Breast epithelium (tissue), 4 donors: ENCODE data around the gene MAP2K3. TPM values are rescaled to one million over a fixed set of nuclear protein-coding genes. Genes with fewer than 3 reads are reported as not detected.
A peak's percentile ranks its signal among the peaks of the same experiment; 100 is the strongest.

ENCODE experiments used
- DNase-seq, 2 donors: peaks; one replicate each; pipeline ENCODE4 v3.0.0-alpha.2; 2019; ENCODE audit warnings: low spot score in 2 of 2
- H3K27ac ChIP-seq, 2 donors: fragments of 200-600 bp; sonication (generic) in 1 of 2; one replicate each; pipeline ENCODE4 v1.5.1; 2016 to 2019; ENCODE audit warnings: mild to moderate bottlenecking in 1 of 2
- H3K27me3 ChIP-seq, 2 donors: fragments of 200-600 bp; sonication (generic) in 1 of 2; one replicate each; pipeline versions ENCODE4 v1.5.1 to v1.6.0; 2017 to 2019; ENCODE audit warnings: control low read depth in 1 of 2, mild to moderate bottlenecking in 1 of 2
- H3K36me3 ChIP-seq: fragments of 200-600 bp; one replicate; pipeline ENCODE4 v1.5.1; 2019
- H3K4me1 ChIP-seq, 2 donors: fragments of 200-600 bp; sonication (generic); one replicate each; pipeline ENCODE4 v1.5.1; 2016 to 2019; ENCODE audit warnings: control low read depth in 1 of 2
- H3K4me3 ChIP-seq, 3 donors: fragments of 200-600 bp; sonication (generic); 1 replicate in 2 of 3; 2 replicates in 1 of 3; pipeline ENCODE4 v1.5.1; 2016 to 2019; ENCODE audit warnings: mild to moderate bottlenecking in 3 of 3, moderate library complexity in 2 of 3
- H3K9me3 ChIP-seq, 2 donors: fragments of 200-600 bp; sonication (generic) in 1 of 2; one replicate each; pipeline ENCODE4 v1.5.1; 2016 to 2019; ENCODE audit warnings: control low read depth in 1 of 2
- CTCF ChIP-seq, 3 donors: fragments of 450-650 bp; IDR thresholded peaks; one replicate each; pipeline ENCODE4 v1.5.1; 2016 to 2017; ENCODE audit warnings: antibody characterized with exemption in 3 of 3, mild to moderate bottlenecking in 3 of 3, moderate library complexity in 3 of 3
- POLR2A ChIP-seq: fragments of 450-650 bp; IDR thresholded peaks from one replicate; pipeline ENCODE4 v1.6.1; 2016; ENCODE audit warnings: antibody characterized with exemption, mild to moderate bottlenecking, moderate library complexity
- POLR2AphosphoS5 ChIP-seq, 3 donors: sonication (generic); formaldehyde crosslinking; IDR thresholded peaks; one replicate each; pipeline ENCODE4 v1.6.1; 2017; ENCODE audit warnings: antibody characterized with exemption in 3 of 3
- intact Hi-C: fragments of 100-400 bp; cut with DNase I; formaldehyde crosslinking; loops from one replicate; pipeline ENCODE4 v1.15.1; 2023; ENCODE audit warnings: low total_unique reads
- total RNA-seq, 3 donors: library from RNA; depleted of rRNA; stranded (reverse); fragments of >200 nt; gene quantifications; one replicate each; pipeline ENCODE4 v1.1.0, GENCODE V29; 2016

The MAP2K3 gene
- total RNA-seq, 3 donors from 2014 or later, result 16.0 to 26.9 (median 22.0) TPM

DNA sequence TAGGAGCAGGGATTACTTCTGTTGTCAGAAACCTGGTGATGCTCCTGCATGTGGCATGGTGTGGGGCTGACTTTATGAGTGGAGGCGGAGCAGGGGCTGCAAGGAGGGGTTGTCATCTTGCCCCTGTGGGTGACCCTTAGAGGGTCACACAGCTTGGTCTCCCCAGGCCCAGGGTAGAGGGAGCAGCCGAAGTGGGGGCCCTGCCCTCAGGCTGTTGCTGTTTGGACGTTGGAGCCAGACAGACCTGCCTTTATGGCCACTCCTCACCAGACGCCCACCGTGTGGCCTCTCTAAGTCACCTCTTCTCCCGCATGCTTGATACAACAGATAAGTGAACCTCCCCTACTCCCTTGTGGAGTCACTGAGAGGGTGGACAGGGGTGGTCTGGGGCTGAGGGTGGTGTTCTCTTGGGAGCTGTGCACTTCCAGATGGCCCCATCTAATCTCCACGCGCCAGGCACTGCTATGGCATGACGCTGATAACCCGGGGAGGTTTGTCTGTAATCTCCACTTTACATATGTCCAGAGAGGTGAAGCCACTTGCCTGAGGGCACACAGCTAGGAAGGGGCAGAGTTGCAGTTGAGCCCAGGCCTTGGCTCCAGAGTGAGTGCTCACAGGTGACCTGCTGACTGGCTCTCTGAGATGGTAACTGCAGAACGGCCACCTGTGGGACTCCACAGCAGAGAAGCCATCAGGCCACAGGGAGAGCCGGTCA, 10.0 kb downstream of the MAP2K3 start:
- Histone ChIP-seq H3K4me1 (peaks cover 0 to 6% of the 10 kb centered on the region in 2 donors), H3K27ac (peak overlapping the region; percentile 20 to 32), H3K4me3 (no peak overlapping the region), H3K36me3 (no peaks in the 10 kb centered on the region), H3K27me3 (no peaks in the 10 kb centered on the region), H3K9me3 (no peaks in the 10 kb centered on the region)
- no peak for DNase-seq
- no peak for TF ChIP-seq CTCF (IDR thresholded peaks at IDR 0.05)
- intact Hi-C loops, result no loop called here

DNA sequence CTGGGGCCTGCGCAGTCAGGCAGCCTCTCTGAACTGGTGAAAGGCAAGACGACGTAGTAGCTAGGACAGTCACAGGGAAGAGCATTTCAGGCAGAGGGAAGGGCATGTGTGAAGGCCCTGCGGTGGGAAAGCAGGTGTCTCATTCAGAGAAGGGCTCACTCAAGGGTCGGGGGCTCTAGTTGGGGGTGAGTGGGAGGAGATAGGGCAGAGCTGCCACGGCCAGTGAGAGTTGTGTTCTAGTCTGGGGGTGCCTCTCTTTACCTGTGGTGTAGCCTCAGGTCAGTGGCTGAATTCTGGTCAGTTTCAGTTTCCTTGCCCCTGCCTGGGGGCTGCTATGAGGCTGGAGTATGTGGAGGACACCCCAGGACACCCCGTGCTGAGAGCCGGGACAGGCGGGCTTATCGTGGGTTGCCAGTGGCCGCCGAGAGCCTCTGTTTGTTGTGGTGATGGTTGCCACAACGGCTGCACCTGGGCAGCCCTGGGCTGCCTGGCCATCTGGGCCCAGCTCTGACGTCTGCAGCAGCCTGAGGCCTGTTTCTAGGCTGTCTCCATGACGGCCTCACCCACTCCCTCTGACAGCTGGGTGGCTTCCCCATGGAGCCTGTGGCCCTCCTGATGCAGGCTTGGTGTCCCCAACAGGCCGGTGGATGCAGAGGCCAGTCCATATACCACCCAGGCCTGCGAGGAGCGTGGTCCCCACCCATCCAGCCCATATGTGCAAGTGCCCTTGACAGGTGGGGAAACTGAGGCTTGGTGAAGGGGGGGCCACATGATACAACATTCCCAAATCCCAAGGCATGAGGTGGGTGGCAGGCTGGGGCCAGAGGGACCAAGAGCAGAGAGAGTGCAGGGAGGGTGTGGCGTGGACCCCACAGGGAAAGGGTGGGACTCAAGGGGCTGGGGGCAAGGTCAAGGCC, 10.8 kb downstream of the MAP2K3 start:
- no peaks in the 10 kb centered on the region for H3K36me3 ChIP-seq
- DNase-seq, result peak; percentile 54 to 72
- intact Hi-C loops, result no loop called here
- H3K9me3 ChIP-seq, result no peaks in the 10 kb centered on the region
- peaks cover 0 to 4% of the 10 kb centered on the region in 2 donors for H3K4me1 ChIP-seq
- no peaks in the 10 kb centered on the region for H3K27me3 ChIP-seq
- TF ChIP-seq CTCF (IDR thresholded peaks at IDR 0.05), result no peak
- H3K4me3 ChIP-seq, result no peak overlapping the region
- peak overlapping the region; percentile 20 to 32 for H3K27ac ChIP-seq

DNA sequence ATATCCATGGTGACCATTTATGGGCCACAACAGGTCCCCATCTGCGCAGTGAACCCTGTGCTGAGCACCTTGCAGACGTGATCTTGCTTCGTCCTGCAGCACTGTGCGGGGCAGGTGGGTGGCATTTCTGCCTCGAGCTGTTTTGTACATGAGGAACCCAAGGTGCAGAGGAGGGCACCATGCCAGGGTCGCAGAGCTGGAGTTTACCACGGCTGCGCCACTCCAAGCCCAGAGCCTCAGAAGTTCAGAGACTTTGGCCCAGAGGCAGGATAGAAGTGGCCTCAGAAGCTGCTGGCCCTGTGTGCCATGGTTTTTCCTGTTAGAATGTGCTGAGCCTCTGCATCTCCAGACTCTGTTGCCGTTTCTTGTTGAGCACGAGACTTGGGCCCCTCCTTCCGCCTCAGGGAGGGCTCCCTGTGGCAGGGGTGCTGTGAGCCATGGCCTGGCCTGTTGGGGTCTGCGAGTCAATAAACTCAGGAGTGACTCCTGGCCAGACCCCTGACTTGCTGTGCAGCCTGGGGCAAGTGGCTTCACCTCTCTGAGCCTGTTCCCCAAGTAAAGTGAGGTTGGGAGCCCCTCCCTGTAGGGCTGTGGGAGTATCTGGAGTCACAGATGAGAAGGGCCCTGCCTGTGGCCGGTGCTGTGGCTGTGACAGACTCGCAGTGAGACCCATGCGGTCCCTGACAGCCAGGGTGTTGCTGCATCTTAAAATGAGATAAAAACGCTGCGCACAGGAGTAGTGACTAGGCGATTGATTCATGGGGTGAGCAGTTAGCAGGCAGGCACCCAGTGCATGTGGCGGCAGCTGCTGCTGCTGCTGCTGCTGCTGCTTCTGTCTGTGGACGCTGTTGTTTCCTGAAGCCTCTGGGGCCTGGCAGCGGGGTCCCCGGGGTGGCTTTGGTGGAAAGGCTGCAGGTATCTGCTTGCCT, 11.8 kb downstream of the MAP2K3 start:
- H3K27ac ChIP-seq, result peak overlapping the region in 1 of 2 donors; percentile 20

GRCh38 chr17:21297026-21297520, 12.6 kb downstream of the MAP2K3 start:
- intact Hi-C loops, result no loop called here
- Histone ChIP-seq H3K27ac (no peak overlapping the region), H3K9me3 (no peaks in the 10 kb centered on the region), H3K36me3 (no peaks in the 10 kb centered on the region), H3K4me3 (no peak overlapping the region), H3K27me3 (no peaks in the 10 kb centered on the region), H3K4me1 (peaks cover 0 to 4% of the 10 kb centered on the region in 2 donors)
- DNase-seq, result no peak
- TF ChIP-seq POLR2AphosphoS5 (IDR thresholded peaks at IDR 0.05) (no peak), POLR2A (no peak), CTCF (IDR thresholded peaks at IDR 0.05) (no peak)

More for the DNA sequence above, 11.8 kb downstream of the MAP2K3 start:
- no peaks in the 10 kb centered on the region for H3K36me3 ChIP-seq
- no peak for TF ChIP-seq POLR2A
- TF ChIP-seq POLR2AphosphoS5 (IDR thresholded peaks at IDR 0.05), result no peak
- TF ChIP-seq CTCF (IDR thresholded peaks at IDR 0.05), result no peak
- intact Hi-C loops, result no loop called here
- no peak overlapping the region for H3K4me3 ChIP-seq
- DNase-seq, result no peak
- no peaks in the 10 kb centered on the region for H3K27me3 ChIP-seq
- no peaks in the 10 kb centered on the region for H3K9me3 ChIP-seq
- peaks cover 0 to 4% of the 10 kb centered on the region in 2 donors for H3K4me1 ChIP-seq
